ENCODE results near the gene SPDYE2.
"Not testable (repeated sequence)": the region's sequence is repeated elsewhere in the genome, so short reads cannot be mapped to it uniquely, and the experiment has no call there.

DNA sequence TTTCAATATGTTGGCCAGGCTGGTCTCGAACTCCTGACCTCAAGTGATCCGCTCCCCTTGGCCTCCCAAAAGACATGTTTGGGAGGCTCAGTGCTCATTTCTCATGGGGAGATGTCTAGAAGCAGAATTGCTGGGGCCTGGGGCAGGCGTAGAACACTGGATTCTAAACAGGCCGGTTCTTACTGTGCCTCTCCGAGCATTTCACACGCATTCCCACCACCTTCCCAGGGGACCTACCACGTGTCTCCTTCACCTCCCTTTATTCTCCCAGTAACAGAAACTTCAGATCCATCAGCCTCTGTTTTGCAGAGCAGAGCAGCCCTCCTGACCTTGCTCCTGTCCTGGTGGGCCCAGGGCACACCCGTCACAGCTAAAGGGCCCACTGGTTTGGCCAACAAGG lies 23.8 kb upstream of the SPDYE2 start:
- TF ChIP-seq, protein P1, sequence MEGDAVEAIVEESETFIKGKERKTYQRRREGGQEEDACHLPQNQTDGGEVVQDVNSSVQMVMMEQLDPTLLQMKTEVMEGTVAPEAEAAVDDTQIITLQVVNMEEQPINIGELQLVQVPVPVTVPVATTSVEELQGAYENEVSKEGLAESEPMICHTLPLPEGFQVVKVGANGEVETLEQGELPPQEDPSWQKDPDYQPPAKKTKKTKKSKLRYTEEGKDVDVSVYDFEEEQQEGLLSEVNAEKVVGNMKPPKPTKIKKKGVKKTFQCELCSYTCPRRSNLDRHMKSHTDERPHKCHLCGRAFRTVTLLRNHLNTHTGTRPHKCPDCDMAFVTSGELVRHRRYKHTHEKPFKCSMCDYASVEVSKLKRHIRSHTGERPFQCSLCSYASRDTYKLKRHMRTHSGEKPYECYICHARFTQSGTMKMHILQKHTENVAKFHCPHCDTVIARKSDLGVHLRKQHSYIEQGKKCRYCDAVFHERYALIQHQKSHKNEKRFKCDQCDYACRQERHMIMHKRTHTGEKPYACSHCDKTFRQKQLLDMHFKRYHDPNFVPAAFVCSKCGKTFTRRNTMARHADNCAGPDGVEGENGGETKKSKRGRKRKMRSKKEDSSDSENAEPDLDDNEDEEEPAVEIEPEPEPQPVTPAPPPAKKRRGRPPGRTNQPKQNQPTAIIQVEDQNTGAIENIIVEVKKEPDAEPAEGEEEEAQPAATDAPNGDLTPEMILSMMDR (CRISPR knock-in tag; IDR thresholded peaks at IDR 0.05): not testable (repeated sequence)
- not testable (repeated sequence) for TF ChIP-seq KDM5B (CRISPR knock-in tag; IDR thresholded peaks at IDR 0.05; ENCODE audit: borderline replicate concordance); ZFP36 (IDR thresholded peaks at IDR 0.05; ENCODE audit: borderline replicate concordance, low read depth, low read length, partially characterized antibody)
- TF ChIP-seq, protein P2, sequence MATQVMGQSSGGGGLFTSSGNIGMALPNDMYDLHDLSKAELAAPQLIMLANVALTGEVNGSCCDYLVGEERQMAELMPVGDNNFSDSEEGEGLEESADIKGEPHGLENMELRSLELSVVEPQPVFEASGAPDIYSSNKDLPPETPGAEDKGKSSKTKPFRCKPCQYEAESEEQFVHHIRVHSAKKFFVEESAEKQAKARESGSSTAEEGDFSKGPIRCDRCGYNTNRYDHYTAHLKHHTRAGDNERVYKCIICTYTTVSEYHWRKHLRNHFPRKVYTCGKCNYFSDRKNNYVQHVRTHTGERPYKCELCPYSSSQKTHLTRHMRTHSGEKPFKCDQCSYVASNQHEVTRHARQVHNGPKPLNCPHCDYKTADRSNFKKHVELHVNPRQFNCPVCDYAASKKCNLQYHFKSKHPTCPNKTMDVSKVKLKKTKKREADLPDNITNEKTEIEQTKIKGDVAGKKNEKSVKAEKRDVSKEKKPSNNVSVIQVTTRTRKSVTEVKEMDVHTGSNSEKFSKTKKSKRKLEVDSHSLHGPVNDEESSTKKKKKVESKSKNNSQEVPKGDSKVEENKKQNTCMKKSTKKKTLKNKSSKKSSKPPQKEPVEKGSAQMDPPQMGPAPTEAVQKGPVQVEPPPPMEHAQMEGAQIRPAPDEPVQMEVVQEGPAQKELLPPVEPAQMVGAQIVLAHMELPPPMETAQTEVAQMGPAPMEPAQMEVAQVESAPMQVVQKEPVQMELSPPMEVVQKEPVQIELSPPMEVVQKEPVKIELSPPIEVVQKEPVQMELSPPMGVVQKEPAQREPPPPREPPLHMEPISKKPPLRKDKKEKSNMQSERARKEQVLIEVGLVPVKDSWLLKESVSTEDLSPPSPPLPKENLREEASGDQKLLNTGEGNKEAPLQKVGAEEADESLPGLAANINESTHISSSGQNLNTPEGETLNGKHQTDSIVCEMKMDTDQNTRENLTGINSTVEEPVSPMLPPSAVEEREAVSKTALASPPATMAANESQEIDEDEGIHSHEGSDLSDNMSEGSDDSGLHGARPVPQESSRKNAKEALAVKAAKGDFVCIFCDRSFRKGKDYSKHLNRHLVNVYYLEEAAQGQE (IDR thresholded peaks at IDR 0.05; ENCODE audit: borderline replicate concordance in 1 of 2, low read depth in 1 of 2, low read length in 2 of 2): not testable (repeated sequence)
- TF ChIP-seq, protein P3, sequence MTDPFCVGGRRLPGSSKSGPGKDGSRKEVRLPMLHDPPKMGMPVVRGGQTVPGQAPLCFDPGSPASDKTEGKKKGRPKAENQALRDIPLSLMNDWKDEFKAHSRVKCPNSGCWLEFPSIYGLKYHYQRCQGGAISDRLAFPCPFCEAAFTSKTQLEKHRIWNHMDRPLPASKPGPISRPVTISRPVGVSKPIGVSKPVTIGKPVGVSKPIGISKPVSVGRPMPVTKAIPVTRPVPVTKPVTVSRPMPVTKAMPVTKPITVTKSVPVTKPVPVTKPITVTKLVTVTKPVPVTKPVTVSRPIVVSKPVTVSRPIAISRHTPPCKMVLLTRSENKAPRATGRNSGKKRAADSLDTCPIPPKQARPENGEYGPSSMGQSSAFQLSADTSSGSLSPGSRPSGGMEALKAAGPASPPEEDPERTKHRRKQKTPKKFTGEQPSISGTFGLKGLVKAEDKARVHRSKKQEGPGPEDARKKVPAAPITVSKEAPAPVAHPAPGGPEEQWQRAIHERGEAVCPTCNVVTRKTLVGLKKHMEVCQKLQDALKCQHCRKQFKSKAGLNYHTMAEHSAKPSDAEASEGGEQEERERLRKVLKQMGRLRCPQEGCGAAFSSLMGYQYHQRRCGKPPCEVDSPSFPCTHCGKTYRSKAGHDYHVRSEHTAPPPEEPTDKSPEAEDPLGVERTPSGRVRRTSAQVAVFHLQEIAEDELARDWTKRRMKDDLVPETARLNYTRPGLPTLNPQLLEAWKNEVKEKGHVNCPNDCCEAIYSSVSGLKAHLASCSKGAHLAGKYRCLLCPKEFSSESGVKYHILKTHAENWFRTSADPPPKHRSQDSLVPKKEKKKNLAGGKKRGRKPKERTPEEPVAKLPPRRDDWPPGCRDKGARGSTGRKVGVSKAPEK (CRISPR knock-in tag; IDR thresholded peaks at IDR 0.05; ENCODE audit: borderline replicate concordance): not testable (repeated sequence)
